ENCODE results near the gene ASCL2. TPM values are rescaled to one million over a fixed set of nuclear protein-coding genes. Genes with fewer than 3 reads are reported as not detected.

Gene ASCL2
- total and polyA plus RNA-seq, 2 donors from 2014 or later: 1.2 to 5.0 TPM

DNA sequence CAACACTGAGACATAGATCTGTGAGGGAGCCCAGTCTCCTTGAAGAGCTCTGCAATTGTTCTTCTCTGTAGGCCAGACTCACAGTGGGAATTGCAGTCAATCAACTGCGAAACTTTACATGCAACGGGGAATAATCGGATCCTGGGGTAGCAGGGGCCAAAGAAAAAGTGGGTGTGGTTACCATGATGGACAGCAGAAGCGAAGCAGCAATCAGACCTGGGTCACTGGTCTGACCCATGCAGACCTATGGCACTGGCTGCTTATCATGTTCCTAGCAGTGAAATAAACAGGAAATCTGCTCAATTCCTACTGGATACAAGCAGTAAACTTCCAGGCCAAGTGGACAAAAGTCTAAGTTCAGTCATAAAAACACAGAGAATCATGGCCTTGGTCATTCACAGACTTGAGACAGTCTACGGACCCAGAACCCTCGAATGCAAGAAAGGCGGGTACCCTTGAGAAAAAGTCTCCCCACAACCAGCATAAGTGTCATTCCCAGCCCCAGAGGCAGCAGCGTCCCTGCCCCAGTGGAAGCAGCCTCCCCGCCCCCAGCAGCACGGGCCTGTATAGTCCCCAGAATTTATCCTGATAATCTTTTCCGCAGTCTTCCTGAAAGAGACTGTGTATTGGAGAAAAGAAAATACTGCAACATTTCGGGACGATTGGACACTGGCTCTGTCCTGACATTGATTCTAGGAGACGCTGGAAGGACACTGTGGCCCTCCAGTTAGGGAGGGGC is 34.6 kb downstream of the ASCL2 start:
- intact Hi-C loops (cut with DNase I): no loop called here
- H3K36me3 ChIP-seq (ENCODE audit: control insufficient read depth in 2 of 3, insufficient read depth in 3 of 3, low read length in 3 of 3): no peaks in the 10 kb centered on the region
- H3K4me3 ChIP-seq (ENCODE audit: low read length in 3 of 3): no peak overlapping the region
- peaks cover 0 to under 1% (median 0%) of the 10 kb centered on the region in 3 donors for H3K9me3 ChIP-seq (ENCODE audit: control insufficient read depth in 2 of 3, insufficient read depth in 1 of 3, low read length in 3 of 3)
- H3K27me3 ChIP-seq (ENCODE audit: control insufficient read depth, insufficient read depth, low read length): no peaks in the 10 kb centered on the region
- TF ChIP-seq, protein P1, sequence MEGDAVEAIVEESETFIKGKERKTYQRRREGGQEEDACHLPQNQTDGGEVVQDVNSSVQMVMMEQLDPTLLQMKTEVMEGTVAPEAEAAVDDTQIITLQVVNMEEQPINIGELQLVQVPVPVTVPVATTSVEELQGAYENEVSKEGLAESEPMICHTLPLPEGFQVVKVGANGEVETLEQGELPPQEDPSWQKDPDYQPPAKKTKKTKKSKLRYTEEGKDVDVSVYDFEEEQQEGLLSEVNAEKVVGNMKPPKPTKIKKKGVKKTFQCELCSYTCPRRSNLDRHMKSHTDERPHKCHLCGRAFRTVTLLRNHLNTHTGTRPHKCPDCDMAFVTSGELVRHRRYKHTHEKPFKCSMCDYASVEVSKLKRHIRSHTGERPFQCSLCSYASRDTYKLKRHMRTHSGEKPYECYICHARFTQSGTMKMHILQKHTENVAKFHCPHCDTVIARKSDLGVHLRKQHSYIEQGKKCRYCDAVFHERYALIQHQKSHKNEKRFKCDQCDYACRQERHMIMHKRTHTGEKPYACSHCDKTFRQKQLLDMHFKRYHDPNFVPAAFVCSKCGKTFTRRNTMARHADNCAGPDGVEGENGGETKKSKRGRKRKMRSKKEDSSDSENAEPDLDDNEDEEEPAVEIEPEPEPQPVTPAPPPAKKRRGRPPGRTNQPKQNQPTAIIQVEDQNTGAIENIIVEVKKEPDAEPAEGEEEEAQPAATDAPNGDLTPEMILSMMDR (IDR thresholded peaks at IDR 0.05; ENCODE audit: borderline replicate concordance, extremely low read depth, insufficient read depth): no peak
- H3K27ac ChIP-seq (ENCODE audit: low read depth in 2 of 2, low read length in 2 of 2): no peak overlapping the region
- no peak for DNase-seq
- peaks cover 0 to 8% (median 0%) of the 10 kb centered on the region in 3 donors for H3K4me1 ChIP-seq (ENCODE audit: control insufficient read depth in 2 of 3, insufficient read depth in 2 of 3, low read depth in 1 of 3, low read length in 3 of 3)
- H3K9ac ChIP-seq (ENCODE audit: low read length in 3 of 3): no peak overlapping the region
- FAIRE-seq: no peak

DNA sequence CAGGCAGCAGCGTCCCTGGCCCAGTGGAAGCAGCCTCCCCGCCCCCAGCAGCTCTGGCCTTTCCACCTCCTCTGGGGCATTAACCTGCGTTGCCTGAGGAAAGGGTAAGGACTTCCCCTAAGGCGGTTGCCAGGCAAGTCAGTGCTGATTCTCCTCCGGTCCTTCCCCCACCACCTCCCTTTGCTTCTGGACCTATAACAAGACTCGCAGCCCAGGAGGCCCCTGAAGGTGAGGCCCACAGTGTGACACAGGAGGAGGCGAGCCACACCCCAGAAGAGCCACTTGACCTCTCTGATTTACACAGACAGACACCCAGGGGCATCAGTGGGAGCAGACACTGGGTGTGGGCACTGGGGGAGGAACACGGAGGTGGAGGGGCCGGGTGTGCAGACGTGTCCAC is 35.4 kb downstream of the ASCL2 start:
- intact Hi-C loops (cut with DNase I): no loop called here
- H3K4me3 ChIP-seq (ENCODE audit: low read length in 3 of 3): no peak overlapping the region
- H3K36me3 ChIP-seq (ENCODE audit: control insufficient read depth in 2 of 3, insufficient read depth in 3 of 3, low read length in 3 of 3): no peaks in the 10 kb centered on the region
- no peaks in the 10 kb centered on the region for H3K27me3 ChIP-seq (ENCODE audit: control insufficient read depth, insufficient read depth, low read length)
- H3K27ac ChIP-seq (ENCODE audit: low read depth in 2 of 2, low read length in 2 of 2): no peak overlapping the region
- H3K4me1 ChIP-seq (ENCODE audit: control insufficient read depth in 2 of 3, insufficient read depth in 2 of 3, low read depth in 1 of 3, low read length in 3 of 3): peaks cover 0 to 8% (median 0%) of the 10 kb centered on the region in 3 donors
- FAIRE-seq: no peak
- TF ChIP-seq, protein P1 (IDR thresholded peaks at IDR 0.05; ENCODE audit: borderline replicate concordance, extremely low read depth, insufficient read depth): no peak
- H3K9ac ChIP-seq (ENCODE audit: low read length in 3 of 3): no peak overlapping the region
- DNase-seq: no peak
- H3K9me3 ChIP-seq (ENCODE audit: control insufficient read depth in 2 of 3, insufficient read depth in 1 of 3, low read length in 3 of 3): peaks cover 0 to 7% (median 3%) of the 10 kb centered on the region in 3 donors

DNA sequence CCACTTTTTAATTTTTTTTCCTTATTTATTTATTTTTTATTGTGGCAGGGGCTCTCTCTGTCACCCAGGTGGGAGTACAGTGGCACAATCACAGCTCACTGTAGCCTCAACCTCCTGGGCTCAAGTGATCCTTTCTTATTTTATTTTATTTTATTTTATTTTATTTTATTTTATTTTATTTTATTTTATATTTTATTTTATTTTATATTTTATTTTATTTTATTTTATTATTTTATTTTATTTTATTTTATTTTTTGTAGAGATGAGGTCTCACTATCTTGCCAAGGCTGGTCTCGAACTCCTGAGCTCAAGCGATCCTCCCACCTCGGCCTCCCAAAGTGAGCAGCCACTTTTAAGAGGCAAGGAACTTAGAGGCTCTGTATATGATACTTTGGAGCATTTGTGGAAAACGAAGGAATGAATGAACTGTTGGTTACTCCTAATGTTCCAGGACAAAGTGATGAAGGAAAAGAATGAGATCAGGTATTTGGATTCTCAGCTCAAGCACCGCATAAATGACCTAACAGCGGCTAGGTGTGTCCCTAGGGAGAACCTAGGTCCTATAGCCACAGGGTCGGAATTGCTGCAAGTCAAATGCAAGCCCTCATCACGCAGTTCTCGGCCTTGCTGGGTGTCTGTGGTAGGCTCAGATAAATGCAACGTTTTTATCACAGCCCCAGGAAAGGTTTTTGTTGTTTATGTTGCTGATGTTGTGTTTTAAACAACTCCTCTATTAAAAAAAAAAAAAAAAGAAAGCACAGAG is 36.5 kb downstream of the ASCL2 start:
- no peaks in the 10 kb centered on the region for H3K36me3 ChIP-seq (ENCODE audit: control insufficient read depth in 2 of 3, insufficient read depth in 3 of 3, low read length in 3 of 3)
- peaks cover 0 to 7% (median 3%) of the 10 kb centered on the region in 3 donors for H3K9me3 ChIP-seq (ENCODE audit: control insufficient read depth in 2 of 3, insufficient read depth in 1 of 3, low read length in 3 of 3)
- intact Hi-C loops (cut with DNase I): no loop called here
- H3K27me3 ChIP-seq (ENCODE audit: control insufficient read depth, insufficient read depth, low read length): no peaks in the 10 kb centered on the region
- H3K4me3 ChIP-seq (ENCODE audit: low read length in 3 of 3): no peak overlapping the region
- H3K9ac ChIP-seq (ENCODE audit: low read length in 3 of 3): no peak overlapping the region
- no peak for DNase-seq
- no peak overlapping the region for H3K27ac ChIP-seq (ENCODE audit: low read depth in 2 of 2, low read length in 2 of 2)
- FAIRE-seq: no peak
- TF ChIP-seq, protein P1 (IDR thresholded peaks at IDR 0.05; ENCODE audit: borderline replicate concordance, extremely low read depth, insufficient read depth): no peak
- H3K4me1 ChIP-seq (ENCODE audit: control insufficient read depth in 2 of 3, insufficient read depth in 2 of 3, low read depth in 1 of 3, low read length in 3 of 3): peaks cover 0 to 8% (median 0%) of the 10 kb centered on the region in 3 donors
